DMS79 (cell line): ENCODE measurements around the gene GPX6.
"Not testable (repeated sequence)": the region's sequence is repeated elsewhere in the genome, so short reads cannot be mapped to it uniquely, and the experiment has no call there.

ENCODE experiments used
- DNase-seq: peaks from one replicate; lab custom pipeline; 2025; lab: John Stamatoyannopoulos, UW

The GPX6 gene, protein sequence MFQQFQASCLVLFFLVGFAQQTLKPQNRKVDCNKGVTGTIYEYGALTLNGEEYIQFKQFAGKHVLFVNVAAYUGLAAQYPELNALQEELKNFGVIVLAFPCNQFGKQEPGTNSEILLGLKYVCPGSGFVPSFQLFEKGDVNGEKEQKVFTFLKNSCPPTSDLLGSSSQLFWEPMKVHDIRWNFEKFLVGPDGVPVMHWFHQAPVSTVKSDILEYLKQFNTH

DNA sequence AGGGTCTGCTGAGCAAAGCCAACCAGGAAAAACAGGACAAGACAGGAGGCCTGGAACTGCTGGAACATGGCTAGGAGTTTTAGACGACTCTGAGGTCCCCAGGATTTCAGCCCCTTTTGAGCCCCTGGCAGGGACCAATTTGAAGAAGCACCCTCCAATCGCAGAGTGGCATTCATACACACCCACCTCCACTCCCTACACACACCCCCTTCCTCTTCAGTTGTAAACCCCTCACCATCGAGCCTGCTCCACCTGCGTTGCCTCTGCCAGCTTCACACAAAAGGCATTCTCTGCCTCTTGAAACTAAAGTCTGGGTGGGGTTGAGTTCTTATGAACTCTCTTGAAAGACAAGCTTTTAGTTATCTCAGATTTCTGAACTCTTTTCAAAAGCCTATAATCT is at the start of gene GPX6:
Gene GPX6, minus strand, starts transcription at position 118 of the 400 bp plus-strand sequence. Its CDS starts 50 bp downstream, at position 68.
- no peak for DNase-seq

DNA sequence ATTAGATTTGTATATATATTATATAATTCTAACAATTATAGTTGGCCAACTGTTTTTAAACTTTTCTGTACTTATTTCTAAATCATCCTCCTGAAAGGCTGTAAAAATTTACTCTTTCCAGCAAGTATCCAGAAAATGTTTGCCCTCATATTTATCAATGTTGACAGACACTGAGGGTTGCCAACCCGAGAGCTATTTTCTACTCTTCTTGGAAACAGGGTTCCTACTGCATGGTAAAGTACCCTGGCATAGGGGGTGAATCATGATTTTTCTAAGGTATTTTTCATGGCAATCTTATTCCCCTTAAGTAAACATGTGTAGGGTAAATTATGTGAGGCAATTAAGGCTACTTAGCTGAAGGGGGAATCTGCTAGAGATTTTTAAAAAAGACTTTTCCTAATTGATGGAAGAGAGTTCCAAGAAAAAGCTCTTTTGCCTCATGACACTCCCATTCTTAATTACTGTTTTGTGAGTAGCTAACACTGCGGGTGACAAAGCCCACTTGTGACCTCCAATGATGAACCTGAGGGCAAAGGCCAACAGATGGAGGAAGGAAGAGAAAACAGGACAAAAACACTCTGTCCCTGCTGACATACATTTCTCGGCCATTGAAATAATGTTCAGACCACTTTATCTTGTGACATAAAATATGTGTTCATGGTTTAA is 48.0 kb upstream of the GPX6 start:
- no peak for DNase-seq

DNA sequence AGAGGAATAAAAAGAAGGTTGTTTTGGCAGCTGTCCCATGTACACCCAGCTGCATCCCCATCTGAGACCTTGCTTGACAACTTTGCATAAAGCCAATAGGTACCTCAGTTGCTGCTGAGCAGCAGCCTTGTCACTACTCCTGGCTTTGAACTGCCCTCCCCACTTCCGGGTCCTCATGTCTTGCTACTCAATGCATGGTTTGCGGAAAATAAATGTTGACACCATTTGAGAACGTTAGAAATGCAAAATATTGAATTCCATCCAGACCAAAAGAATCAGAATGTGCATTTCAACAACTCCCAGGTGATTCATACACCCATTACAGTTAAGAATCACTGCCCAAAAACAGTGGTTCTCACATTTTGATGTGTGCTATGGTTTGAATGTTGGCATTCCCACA is 43.0 kb upstream of the GPX6 start:
- DNase-seq: no peak

DNA sequence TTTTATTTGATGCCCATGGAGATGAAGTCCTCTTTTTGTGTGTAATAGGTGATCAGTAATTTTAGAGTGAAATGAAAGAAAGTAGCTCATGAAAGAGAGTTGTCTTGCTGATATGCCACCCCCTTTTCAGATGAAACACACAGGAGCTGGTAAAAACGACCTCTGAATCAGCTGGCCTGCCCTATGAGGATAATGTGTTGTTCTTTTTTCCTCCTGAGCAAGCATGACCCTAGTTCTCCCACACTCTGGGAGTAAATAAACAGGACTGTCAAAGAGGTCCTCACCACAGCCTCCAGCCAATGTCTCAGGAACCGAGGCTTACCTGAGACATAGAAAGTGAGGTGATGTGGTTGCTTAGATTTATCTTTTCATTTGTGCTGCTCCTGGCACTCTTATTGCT is 39.5 kb upstream of the GPX6 start:
- DNase-seq: no peak

DNA sequence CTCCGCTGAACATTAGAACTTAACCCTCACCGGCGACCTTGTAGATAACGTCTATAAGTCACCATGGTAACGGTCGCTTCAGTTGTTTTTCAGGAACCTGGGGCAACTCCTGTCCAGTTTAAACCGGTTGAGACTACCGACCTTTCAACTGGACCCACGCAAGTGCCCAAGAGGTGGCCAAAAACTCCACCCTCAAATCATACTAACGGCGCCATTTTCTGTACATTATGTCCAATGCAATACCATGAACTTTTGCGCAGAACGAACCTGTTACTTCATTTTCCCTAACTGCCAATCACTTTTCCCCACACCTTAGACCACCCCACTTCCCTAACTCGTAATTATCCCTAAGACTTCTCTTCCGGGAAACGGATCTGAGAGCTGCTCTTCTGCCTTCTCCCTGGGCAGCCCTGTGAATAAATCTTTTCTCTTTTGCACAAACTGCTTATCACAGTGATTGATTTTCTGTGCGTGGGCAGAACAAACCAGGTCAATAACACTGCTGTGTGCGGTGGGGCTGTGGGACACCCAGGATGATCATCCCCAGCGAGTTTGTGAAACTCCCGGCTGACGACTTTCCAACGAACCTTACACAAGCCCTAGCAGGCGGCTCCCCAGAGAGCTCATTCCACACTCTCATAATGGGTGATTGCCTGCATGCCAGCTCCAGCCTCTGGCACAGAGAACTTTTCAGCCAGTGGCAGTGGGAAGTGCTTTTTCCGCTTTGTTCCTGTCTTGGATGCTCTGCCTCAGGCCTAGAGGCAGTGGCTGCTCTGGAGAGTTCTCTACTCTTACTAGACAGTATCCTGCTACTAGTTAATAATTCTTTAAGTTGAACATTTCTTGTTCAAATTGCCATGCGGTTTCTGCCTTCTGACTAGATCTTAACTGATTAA is 38.6 kb upstream of the GPX6 start:
- no peak for DNase-seq

DNA sequence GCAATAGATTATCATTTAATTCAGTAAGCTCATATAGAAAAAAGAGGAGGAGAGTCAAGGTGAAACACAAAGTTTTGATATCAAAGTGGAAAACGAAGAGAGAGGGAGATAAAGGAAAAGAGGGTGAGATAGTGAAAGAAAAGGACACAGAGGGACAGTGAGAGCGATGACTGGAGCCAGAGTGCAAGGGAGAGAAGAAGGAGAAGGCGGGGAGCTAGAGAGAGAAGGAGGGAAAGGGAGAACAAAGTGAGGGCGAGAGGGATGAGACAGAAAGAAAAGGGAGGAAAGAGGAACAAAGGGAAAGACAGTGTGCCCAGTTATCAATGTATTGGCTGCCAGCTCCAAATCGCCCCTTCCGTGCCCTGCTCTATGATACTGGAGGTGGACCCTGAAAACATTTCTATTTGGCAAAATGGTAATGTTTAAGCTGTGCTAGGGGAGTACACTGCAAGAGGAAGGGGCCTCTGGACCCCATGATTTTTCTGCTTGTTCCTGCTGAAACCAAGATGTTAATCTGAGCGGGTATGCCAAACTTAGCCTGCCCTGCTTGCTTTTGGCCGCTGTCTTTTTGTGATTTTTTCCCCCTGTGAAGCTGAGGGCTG is 37.9 kb upstream of the GPX6 start:
- no peak for DNase-seq

DNA sequence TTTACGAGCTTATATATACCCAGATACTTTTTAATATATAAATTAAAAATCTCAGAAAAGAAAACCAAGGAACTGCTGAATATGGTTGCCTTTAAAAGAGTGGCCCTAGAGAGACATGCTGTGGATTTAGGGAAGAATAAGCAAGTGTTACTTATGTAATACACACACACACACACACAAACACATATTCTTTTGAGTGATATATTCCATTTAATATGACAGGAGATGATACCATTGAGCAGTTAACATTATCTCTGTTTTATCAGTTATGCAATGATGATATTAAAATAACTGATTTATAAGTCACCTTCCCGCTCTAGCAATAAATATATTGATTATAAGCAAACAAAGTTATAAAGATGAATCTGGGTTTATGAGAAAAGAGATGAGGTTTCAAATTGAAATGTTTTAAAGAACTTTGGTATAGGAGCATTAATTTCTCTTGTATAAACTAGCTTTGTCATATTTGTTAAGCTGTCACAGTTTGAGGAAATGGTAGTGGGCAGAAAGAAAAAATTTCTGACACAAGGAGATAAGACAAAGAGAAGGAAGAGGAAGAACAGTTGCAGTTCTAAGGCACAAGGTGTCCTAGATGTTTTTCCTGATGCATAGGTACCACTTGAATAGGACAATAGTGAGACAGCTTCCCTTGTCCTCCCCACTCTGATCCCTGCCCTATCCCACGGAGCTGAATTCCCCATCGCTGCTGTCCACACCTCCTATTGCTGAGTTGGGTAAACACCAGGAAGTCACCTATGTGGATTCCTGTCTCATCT is 36.5 kb upstream of the GPX6 start:
- no peak for DNase-seq

DNA sequence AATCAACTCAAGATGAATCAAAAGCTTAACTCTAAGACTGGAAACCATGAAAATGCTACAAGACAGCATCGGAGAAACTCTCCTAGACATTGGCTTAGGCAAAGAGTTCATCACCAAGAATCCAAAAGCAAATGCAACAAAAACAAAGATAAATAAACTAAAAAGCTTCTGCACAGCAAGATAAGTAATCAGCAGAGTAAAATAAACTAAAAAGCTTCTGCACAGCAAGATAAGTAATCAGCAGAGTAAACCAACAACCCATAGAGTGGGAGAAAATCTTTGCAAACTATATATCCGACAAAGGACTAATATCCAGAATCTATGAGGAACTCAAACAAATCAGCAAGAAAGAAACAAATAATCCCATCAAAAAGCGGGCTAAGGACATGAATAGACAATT is 31.4 kb upstream of the GPX6 start:
- DNase-seq: not testable (repeated sequence)

DNA sequence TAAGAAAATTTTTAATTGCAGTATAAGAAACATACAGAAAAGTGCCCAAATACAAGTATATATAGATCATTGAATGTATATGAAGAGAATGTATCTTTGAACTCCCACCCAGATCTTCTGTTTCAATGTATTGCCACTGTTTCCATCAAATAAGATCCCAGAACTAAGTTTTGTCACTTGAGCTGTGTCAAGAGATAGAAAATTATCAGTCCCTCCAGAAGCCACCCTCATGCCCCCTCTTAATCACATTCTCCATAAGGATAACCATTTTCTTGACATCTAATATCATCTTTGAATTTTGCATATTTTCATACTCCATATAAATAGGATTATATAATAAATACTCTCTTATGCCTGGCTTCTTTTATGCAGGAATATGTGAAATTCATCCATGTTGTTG is 30.4 kb upstream of the GPX6 start:
- DNase-seq: no peak

DNA sequence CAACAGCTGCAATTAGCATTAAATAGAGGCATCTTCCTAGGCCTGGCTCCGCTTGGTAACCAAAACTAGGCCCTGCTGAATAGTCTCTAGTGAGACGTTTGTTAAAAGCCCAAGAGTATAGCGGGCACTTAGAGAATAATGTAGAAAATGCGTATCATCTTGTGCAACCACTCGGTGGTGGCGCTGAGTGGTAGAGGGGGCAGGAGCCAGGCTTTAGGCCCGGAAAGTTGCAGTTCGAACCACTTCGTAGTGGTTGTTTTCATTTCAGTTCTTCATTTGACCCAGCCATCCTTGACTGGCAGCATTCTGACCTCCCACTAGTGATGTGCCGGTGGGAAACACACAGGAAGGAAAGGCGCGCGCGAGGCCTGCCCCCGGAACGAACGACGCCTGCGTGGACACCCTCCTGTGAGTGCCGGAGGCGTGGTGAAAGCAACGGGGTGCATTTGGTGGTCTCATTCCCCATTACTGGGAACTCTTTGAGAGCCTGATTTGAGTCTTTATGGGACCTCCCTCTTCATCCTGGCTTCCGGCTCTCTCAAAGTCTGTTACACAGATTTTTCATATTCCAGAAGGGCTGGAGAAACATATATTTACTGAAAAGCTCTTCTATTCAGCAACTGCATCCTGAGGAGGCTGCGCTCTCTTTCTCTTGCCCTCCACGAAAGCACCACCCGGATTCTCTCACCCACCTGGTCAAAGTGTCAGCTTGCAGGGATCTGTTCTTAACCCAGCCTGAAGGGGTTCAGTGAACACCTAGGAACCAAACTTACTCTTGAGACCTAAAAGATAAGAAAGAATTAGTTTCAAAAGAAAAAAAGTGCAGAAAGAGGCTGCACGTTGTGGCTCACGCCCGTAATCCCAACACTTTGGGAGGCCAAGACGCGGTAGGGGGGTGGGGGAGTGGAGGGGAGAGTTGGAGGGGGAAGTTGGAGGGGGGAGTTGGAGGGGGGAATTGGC is 28.3 kb upstream of the GPX6 start:
- no peak for DNase-seq

DNA sequence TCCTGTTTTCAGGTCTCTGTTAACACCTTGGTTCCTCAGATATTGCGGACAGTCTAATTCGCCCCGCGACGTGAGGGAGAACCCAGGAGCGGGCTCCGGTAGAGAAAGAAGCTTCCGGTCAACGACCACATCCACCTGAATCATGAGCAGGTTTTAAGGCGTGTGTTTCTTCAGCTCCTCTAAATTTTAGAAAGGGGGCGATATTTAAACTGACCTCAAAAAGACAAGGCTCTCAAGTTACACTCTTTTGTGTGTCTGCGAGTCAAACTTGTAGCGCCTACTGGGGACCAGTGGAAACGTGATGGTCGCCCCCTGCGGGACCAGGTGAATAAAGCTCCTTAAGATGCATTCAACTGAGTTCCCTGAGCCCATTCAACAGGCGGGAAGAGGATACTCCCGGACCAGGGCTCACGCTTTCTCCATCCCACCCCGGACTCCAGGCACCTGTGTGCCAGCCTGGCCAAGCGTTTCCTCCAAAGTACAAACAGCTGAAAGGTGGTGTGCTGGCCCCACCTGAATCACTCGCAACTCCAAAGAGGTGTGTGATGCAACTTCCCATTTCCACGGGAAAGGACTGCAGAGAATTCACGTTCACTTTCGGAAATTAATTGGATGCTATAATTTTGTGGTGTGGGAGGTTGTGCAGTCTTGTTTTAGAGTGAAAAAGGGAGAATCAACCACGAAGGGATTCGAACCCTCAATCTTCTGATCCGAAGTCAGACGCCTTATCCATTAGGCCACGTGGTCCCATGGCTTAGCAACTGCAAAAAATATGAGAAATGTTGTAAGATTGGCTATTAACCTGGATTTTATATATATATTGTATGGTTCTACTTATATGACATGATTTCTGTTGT is 27.1 kb upstream of the GPX6 start:
- peak; percentile 50 for DNase-seq

DNA sequence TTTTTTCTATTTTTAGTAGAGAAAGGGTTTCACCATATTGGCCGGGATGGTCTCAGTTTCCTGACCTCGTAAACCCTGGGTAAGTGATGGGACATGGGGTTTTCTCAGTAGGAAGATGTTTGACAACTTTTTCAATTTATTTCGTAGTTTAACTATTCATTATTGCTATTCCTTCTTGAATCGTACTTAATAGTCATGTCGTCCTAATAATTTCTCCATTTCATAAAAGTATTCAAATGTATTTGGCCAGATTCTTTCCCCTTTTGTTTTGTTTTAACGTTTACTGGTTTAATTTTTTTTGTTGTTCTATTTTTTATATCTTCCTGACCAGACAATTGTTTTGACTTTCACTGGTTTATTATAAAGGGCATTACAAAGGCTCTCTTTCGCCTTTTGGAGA is 26.4 kb upstream of the GPX6 start:
- DNase-seq: no peak

DNA sequence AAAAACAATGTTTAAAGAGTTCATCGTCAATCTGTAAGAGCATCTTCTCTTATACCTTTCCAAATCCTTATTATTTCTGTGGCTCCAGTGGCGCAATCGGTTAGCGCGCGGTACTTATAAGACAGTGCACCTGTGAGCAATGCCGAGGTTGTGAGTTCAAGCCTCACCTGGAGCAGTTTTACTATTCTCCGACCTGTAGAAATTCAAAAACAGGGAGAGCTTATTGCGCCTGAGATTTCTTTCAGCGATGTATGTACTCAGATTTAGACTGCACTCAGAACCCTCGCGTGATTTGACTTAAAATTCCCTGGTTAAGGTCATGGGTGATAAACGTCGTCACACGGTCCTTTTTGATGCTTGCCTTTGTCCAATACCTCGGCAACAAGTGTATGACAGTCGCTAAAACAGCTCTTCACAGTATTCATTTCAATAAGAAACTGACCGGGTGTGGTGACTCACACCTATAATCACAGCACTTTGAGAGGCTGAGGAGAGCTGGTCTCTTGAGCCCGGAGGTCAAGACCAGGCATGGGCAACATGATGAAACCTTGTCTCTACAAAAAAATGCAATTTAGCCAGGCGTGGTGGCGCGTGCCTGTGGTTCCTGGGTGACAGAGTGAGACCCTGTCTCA is 22.0 kb upstream of the GPX6 start:
- no peak for DNase-seq

DNA sequence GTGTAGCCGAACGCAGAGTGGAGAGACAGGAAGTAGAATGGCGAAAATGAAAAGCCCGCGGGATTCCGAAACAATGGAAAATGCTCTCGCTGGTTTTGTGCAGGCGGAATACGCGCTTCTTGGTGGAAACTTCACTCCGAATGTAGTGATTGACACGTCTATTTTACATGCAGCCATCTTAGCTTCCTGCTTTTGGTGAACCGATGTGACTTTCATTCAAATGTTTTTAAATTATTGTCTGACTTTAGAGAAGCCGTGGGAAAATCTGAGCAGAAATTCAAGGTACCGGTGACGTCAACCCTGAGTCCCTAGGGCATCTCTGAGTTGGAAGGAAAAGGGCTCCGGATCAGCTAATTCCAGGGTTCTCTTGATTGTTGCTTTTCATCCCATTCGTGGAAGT is 21.5 kb upstream of the GPX6 start:
- DNase-seq: no peak

DNA sequence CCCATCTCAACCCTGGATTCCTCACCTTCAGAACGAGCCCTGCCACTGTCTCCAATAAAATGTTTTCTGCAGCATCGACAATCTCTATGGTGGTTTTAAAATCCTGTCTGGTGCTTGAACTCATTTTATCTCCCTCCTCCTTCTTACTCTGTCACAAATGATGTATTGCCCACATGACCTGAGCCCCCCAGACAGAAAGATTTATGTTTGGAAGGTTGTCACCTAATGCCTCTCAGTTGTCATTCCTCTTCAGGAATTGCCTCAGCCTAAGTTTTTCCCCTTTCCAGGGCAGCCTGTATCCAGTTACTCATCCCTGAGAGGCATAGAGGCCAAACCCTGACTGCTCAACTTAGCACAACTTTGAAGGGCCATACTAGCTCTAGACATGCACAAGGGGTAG is 19.3 kb upstream of the GPX6 start:
- no peak for DNase-seq

DNA sequence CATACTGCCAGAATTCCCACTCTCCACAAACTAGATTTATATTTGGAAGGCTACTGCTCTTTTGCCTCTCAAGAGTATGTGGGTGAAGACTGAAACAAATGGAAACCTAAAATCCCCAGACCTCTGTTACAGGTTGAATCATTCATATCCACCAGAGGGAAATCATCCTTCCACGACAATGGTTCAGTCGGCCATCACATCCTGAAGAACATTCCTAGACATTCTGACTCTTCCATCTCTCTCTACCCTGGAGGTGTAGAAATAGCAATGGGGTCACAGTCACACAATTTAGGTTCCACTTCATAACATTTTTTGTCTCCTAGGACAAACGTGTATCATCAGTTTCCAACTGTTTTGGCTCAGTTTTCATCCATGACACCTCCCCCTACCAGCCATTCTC is 18.7 kb upstream of the GPX6 start:
- no peak for DNase-seq

DNA sequence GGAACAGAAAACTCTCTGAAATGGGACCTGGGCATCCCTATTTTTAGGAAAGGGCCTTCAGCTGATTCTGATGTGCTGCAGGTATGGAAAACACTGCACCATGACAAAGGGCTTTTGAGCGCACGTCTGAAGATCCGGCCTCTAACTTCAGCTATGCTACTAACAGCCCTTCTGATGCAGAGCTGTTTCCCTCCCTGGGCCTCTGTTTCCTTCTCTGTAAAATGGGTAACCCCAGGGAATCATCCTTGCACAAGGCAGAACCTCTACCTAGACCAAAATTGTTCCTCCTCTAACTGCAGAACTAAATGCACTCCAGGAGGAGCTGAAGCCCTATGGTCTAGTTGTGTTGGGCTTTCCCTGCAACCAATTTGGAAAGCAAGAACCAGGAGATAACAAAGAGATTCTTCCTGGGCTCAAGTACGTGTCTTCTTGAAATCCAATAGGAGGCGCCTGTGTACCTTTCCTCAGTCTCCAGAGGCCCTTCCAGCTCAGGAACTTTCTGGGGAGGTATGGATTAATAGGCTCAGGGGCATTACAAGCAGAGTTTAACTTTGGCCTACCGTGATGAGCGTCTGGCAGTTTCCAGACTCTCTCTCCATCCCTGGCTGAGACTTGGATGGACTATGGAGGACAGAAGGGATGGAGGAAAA is 16.0 kb upstream of the GPX6 start:
- no peak for DNase-seq

DNA sequence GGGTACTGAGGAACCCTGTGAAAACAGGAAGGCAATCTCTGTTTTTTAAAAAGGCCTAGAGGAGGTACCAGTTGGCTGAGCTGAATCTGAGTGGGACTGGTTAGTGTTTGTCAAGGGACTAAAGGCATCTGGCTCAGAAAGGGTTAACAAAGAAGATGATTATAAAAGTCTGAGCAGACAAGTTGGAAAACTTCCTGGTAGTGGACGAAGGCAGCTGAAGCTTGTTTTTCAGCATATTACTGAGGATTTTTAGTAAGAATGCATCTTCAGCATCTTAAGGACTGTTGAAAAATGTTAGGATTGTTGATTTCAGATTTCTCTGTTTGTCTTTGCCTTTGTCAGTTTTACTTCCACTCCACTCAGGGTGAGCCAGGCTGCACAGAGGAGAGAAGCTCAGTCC is 15.2 kb upstream of the GPX6 start:
- no peak for DNase-seq
